H1 (cell line): ENCODE data around the gene WNK3. TPM values are rescaled to one million over a fixed set of nuclear protein-coding genes. Genes with fewer than 3 reads are reported as not detected.

Experiments
- CTCF ChIA-PET: fragments of 300-600 bp; sonication (Branson Sonifier 250); formaldehyde crosslinking; loops from one replicate; lab custom pipeline; 2021; ENCODE audit not compliant: partially characterized antibody; lab: Charles Lee
- POLR2A ChIA-PET: fragments of 300-600 bp; sonication (Branson Sonifier 250); formaldehyde crosslinking; loops from one replicate; lab custom pipeline; 2021; ENCODE audit warnings: inconsistent platforms; ENCODE audit not compliant: partially characterized antibody; lab: Charles Lee
- DNase-seq, 2 experiments: peaks; one replicate each; pipeline versions ENCODE4 v3.0.0 to v3.0.0-alpha.2; 2010 to 2022; ENCODE audit warnings: low spot score in 2 of 2, low read depth in 1 of 2, mixed read lengths in 1 of 2
- FAIRE-seq: peaks from 2 replicates; lab custom pipeline; 2011; peaks lifted over from hg19 to GRCh38; lab: Jason Lieb, UNC
- H2AFZ ChIP-seq: 2 replicates; pipeline ENCODE4 v1.8.1; 2012; ENCODE audit warnings: low read length, inconsistent platforms
- H2AK5ac ChIP-seq: 2 replicates; pipeline ENCODE4 v1.6.1; 2013; ENCODE audit warnings: low read depth, low read length
- H2BK120ac ChIP-seq: replicated peaks from 2 replicates; pipeline ENCODE3; 2013; ENCODE audit warnings: low read depth, low read length, inconsistent platforms
- H2BK12ac ChIP-seq: 2 replicates; pipeline ENCODE4 v1.6.1; 2013; ENCODE audit warnings: low read depth, low read length
- H2BK15ac ChIP-seq: 2 replicates; pipeline ENCODE4 v1.6.1; 2013; ENCODE audit warnings: low read length
- H2BK20ac ChIP-seq: 2 replicates; pipeline ENCODE4 v1.6.1; 2013; ENCODE audit warnings: low read length
- H2BK5ac ChIP-seq: 2 replicates; pipeline ENCODE4 v1.6.1; 2013; ENCODE audit warnings: low read depth, low read length
- H3K14ac ChIP-seq: 2 replicates; pipeline ENCODE4 v1.6.1; 2013; ENCODE audit warnings: inconsistent platforms; ENCODE audit not compliant: insufficient read length
- H3K18ac ChIP-seq: 2 replicates; pipeline ENCODE4 v1.6.1; 2013; ENCODE audit warnings: low read length; ENCODE audit errors: extremely low read depth
- H3K23ac ChIP-seq: 2 replicates; pipeline ENCODE4 v1.6.1; 2013; ENCODE audit warnings: inconsistent platforms; ENCODE audit not compliant: insufficient read length
- H3K23me2 ChIP-seq: 2 replicates; pipeline ENCODE4 v1.6.1; 2013; ENCODE audit warnings: low read depth, low read length
- H3K27ac ChIP-seq: 2 replicates; pipeline ENCODE4 v1.6.1; 2011; ENCODE audit warnings: low read depth, low read length, inconsistent platforms
- H3K27me3 ChIP-seq, 4 experiments: replicated peaks in 1 of 4; 1 replicate in 1 of 4; 2 replicates in 3 of 4; pipeline versions ENCODE4 v1.6.1 to v1.8.1; 2011 to 2013; ENCODE audit warnings: low read length in 3 of 4, mild to moderate bottlenecking in 3 of 4, inconsistent platforms in 2 of 4, mixed read lengths in 2 of 4, moderate library complexity in 1 of 4; ENCODE audit not compliant: control insufficient read depth in 3 of 4, insufficient read depth in 3 of 4; ENCODE audit errors: extremely low read depth in 1 of 4
- H3K36me3 ChIP-seq, 4 experiments: 2 replicates each; pipeline versions ENCODE4 v1.6.1 to v1.8.1; 2011 to 2013; ENCODE audit warnings: mild to moderate bottlenecking in 4 of 4, low read length in 3 of 4, moderate library complexity in 2 of 4, control low read depth in 1 of 4, inconsistent platforms in 1 of 4; ENCODE audit not compliant: insufficient read depth in 4 of 4, control insufficient read depth in 2 of 4
- H3K4ac ChIP-seq: replicated peaks from 2 replicates; pipeline ENCODE3; 2013; ENCODE audit warnings: low read length, low read depth, mixed read lengths, inconsistent platforms; ENCODE audit not compliant: insufficient read length
- H3K4me1 ChIP-seq, 4 experiments: replicated peaks in 1 of 4; 1 replicate in 1 of 4; 2 replicates in 3 of 4; pipeline versions ENCODE4 v1.6.1 to v1.8.1; 2011 to 2013; ENCODE audit warnings: low read length in 3 of 4, inconsistent platforms in 2 of 4, mixed read lengths in 1 of 4; ENCODE audit not compliant: insufficient read depth in 4 of 4, control insufficient read depth in 3 of 4
- H3K4me2 ChIP-seq, 2 experiments: 2 replicates each; pipeline versions ENCODE4 v1.6.1 to v1.8.1; 2011 to 2013; ENCODE audit warnings: low read depth in 2 of 2, low read length in 2 of 2, control low read depth in 1 of 2, inconsistent platforms in 1 of 2, mild to moderate bottlenecking in 1 of 2; ENCODE audit not compliant: insufficient read depth in 1 of 2
- H3K4me3 ChIP-seq, 4 experiments: fragments of 200-600, 300-600 bp in 1 of 4; sonication (generic), shearing (Covaris generic), sonication (Bioruptor Twin) in 1 of 4; 2 replicates each; pipeline versions ENCODE4 v1.5.1 to v1.8.1; 2011 to 2016; ENCODE audit warnings: low read length in 4 of 4, low read depth in 3 of 4, control low read depth in 2 of 4, inconsistent platforms in 2 of 4, mild to moderate bottlenecking in 2 of 4, mixed read lengths in 1 of 4, moderate library complexity in 1 of 4; ENCODE audit not compliant: insufficient read depth in 2 of 4; ENCODE audit errors: extremely low read depth in 1 of 4
- H3K56ac ChIP-seq: replicated peaks from 2 replicates; pipeline ENCODE3; 2013; ENCODE audit warnings: low read depth, mild to moderate bottlenecking, mixed read lengths, low read length, inconsistent platforms; ENCODE audit not compliant: insufficient read length
- H3K79me1 ChIP-seq: 2 replicates; pipeline ENCODE4 v1.6.1; 2013; ENCODE audit warnings: low read depth, low read length, control low read depth
- H3K79me2 ChIP-seq, 2 experiments: 2 replicates each; pipeline versions ENCODE4 v1.6.1 to v1.8.1; 2012 to 2013; ENCODE audit warnings: low read length in 2 of 2, mild to moderate bottlenecking in 2 of 2, inconsistent platforms in 1 of 2; ENCODE audit not compliant: insufficient read depth in 2 of 2, control insufficient read depth in 1 of 2
- H3K9ac ChIP-seq, 4 experiments: replicated peaks in 1 of 4; 1 replicate in 1 of 4; 2 replicates in 3 of 4; pipeline versions ENCODE4 v1.6.1 to v1.8.1; 2011 to 2013; ENCODE audit warnings: low read depth in 3 of 4, low read length in 3 of 4, control low read depth in 2 of 4, mild to moderate bottlenecking in 2 of 4, moderate library complexity in 2 of 4, inconsistent platforms in 1 of 4; ENCODE audit errors: extremely low read depth in 1 of 4
- H3K9me3 ChIP-seq, 2 experiments: 2 replicates each; pipeline versions ENCODE4 v1.6.1 to v1.8.1; 2012 to 2013; ENCODE audit warnings: mild to moderate bottlenecking in 2 of 2, moderate library complexity in 2 of 2, control low read depth in 1 of 2, inconsistent platforms in 1 of 2, low read depth in 1 of 2, low read length in 1 of 2, mixed read lengths in 1 of 2; ENCODE audit not compliant: insufficient read depth in 2 of 2
- H4K20me1 ChIP-seq, 2 experiments: replicated peaks in 1 of 2; 2 replicates each; pipeline versions ENCODE3 to v1.8.1; 2011 to 2013; ENCODE audit warnings: inconsistent platforms in 2 of 2, low read length in 2 of 2, mild to moderate bottlenecking in 1 of 2; ENCODE audit not compliant: insufficient read depth in 2 of 2, control insufficient read depth in 1 of 2
- H4K5ac ChIP-seq: 2 replicates; pipeline ENCODE4 v1.6.1; 2013; ENCODE audit warnings: low read length, low read depth, mixed read lengths, inconsistent platforms; ENCODE audit not compliant: insufficient read length
- H4K8ac ChIP-seq: 2 replicates; pipeline ENCODE4 v1.8.0; 2013; ENCODE audit warnings: mild to moderate bottlenecking, moderate library complexity, low read length, inconsistent platforms; ENCODE audit not compliant: insufficient read depth; ENCODE audit errors: extremely low read depth
- H4K91ac ChIP-seq: replicated peaks from 2 replicates; pipeline ENCODE3; 2013; ENCODE audit warnings: low read length, mixed read lengths, inconsistent platforms; ENCODE audit not compliant: insufficient read length
- ASH2L ChIP-seq: fragments of 200-600, 300-600 bp; sonication (generic); IDR thresholded peaks from one replicate; pipeline ENCODE4 v1.7.1; 2017; ENCODE audit warnings: low read length
- BCL11A ChIP-seq, 2 experiments: IDR thresholded peaks; one replicate each; pipeline ENCODE4 v1.6.1; 2011; ENCODE audit warnings: low read depth in 2 of 2, low read length in 2 of 2, mild to moderate bottlenecking in 2 of 2
- CBX8 ChIP-seq: fragments of 300-800, 300-1000 bp; sonication (generic); IDR thresholded peaks from 2 replicates; pipeline ENCODE4 v1.7.1; 2016; ENCODE audit warnings: low read depth, low read length, borderline replicate concordance
- CHD2 ChIP-seq: IDR thresholded peaks from 2 replicates; pipeline ENCODE4 v1.6.1; 2012; ENCODE audit warnings: low read length, improper control_type of control experiment
- HDAC6 ChIP-seq: IDR thresholded peaks from one replicate; pipeline ENCODE4 v1.7.1; 2012; ENCODE audit warnings: low read depth, mild to moderate bottlenecking, inconsistent platforms, low read length, moderate library complexity
- RBBP5 ChIP-seq: IDR thresholded peaks from 2 replicates; pipeline ENCODE4 v1.7.1; 2012; ENCODE audit warnings: low read depth, mild to moderate bottlenecking, inconsistent platforms, low read length, moderate library complexity, borderline replicate concordance
- SAP30 ChIP-seq: fragments of 300-600 bp; sonication (generic); IDR thresholded peaks from 2 replicates; pipeline ENCODE4 v1.7.1; 2012; ENCODE audit warnings: low read length, moderate library complexity, mild to moderate bottlenecking, inconsistent platforms; ENCODE audit not compliant: insufficient read depth, insufficient replicate concordance
- SRF ChIP-seq: IDR thresholded peaks from 2 replicates; pipeline ENCODE4 v1.6.1; 2011; ENCODE audit warnings: mild to moderate bottlenecking, low read depth, low read length, moderate library complexity
- TEAD4 ChIP-seq: IDR thresholded peaks from 2 replicates; pipeline ENCODE4 v1.6.1; 2012; ENCODE audit warnings: low read depth, low read length, inconsistent platforms, mixed read lengths
- WGBS, 2 experiments: shearing (Covaris generic) in 1 of 2; methylation state at CpG; one replicate each; pipeline versions ENCODE4 v1.1.6 to v1.1.7; 2013 to 2015; ENCODE audit warnings: low lambda C conversion rate in 2 of 2, mixed read lengths in 2 of 2, inconsistent platforms in 1 of 2, low coverage in 1 of 2, missing lambda C conversion rate in 1 of 2; ENCODE audit not compliant: insufficient replicate concordance in 2 of 2, insufficient coverage in 1 of 2, insufficient read length in 1 of 2; ENCODE audit errors: extremely low coverage in 1 of 2, missing lambda C conversion rate in 1 of 2; 5-methylcytosine and 5-hydroxymethylcytosine counted together
- polyA plus RNA-seq, 7 experiments: library from polyadenylated mRNA; depleted of rRNA in 3 of 7; stranded (reverse) in 5 of 7; unstranded in 2 of 7; fragments of >200 nt in 5 of 7; fragments of 200-250 nt in 2 of 7; gene quantifications; 1 replicate in 5 of 7; 2 replicates in 1 of 7; 4 replicates in 1 of 7; pipeline versions ENCODE4 v1.2.1 to v1.2.3, GENCODE V29; 2011 to 2013; ENCODE audit warnings: missing spikeins in 2 of 7, mixed read lengths in 2 of 7
- total RNA-seq: library from RNA; stranded (reverse); fragmentation: NEBNext Ultra II Directional; extraction: Animal tissue kit (Norgen Biotek cat#: 25700); gene quantifications from 2 replicates; pipeline ENCODE4 v1.2.1, GENCODE V29; 2021
- TF ChIP-seq, protein P1 (sequence below), 3 experiments: IDR thresholded peaks; 1 replicate in 2 of 3; 2 replicates in 1 of 3; pipeline versions ENCODE4 v1.5.1 to v1.6.1; 2011; ENCODE audit warnings: low read length in 3 of 3, mild to moderate bottlenecking in 3 of 3, inconsistent platforms in 2 of 3, low read depth in 1 of 3, moderate library complexity in 1 of 3; ENCODE audit not compliant: insufficient read depth in 1 of 3; ENCODE audit errors: control extremely low read depth in 1 of 3

Gene WNK3
- total and polyA plus RNA-seq, 2 of the 8 experiments (the other 6 are each of a cell fraction or from before 2014, with no cell fraction given): 5.5 to 37.5 TPM

DNA sequence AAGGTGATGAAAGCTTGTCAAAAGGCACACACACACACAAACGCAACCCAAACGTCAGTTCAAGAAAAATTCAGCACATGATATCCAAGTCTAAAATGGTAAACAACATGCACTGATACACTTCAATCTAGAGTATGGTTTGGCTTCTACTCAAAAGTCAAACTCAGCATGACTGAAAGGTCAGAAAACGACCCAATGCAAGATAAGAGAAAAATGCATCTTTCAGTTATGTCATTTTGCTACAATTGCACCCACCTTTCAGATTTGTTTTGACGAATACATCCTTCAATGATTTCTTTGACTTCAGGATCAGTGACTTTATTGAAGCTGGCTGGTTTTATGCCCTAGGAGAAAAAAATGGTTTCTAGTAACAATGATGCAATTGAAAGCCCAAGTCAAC, 56.3 kb downstream of the WNK3 start:
- Histone ChIP-seq H3K27ac (no peak overlapping the region), H3K4me2 (no peak overlapping the region), H2AFZ (no peak overlapping the region)

More for the DNA sequence above, 56.3 kb downstream of the WNK3 start:
- Histone ChIP-seq H3K79me2 (no peaks in the 10 kb centered on the region), H3K9ac (no peak overlapping the region), H3K14ac (no peak overlapping the region), H3K9me3 (no peaks in the 10 kb centered on the region), H2BK12ac (no peak overlapping the region), H3K23me2 (no peaks in the 10 kb centered on the region), H3K36me3 (peaks cover 0 to 5% (median 1%) of the 10 kb centered on the region in 4 experiments; a peak in 3 of 8 replicates), H3K4me1 (no peaks in the 10 kb centered on the region), H3K27me3 (no peaks in the 10 kb centered on the region), H2BK120ac (no peak overlapping the region), H3K4me3 (no peak overlapping the region), H4K5ac (no peak overlapping the region), H2BK20ac (no peak overlapping the region), H2AK5ac (no peak overlapping the region), H4K8ac (no peak overlapping the region), H4K20me1 (no peaks in the 10 kb centered on the region), H3K4ac (no peak overlapping the region), H2BK15ac (no peak overlapping the region), H2BK5ac (no peak overlapping the region), H3K56ac (no peak overlapping the region), H3K23ac (no peak overlapping the region), H4K91ac (no peak overlapping the region), H3K18ac (no peak overlapping the region), H3K79me1 (no peaks in the 10 kb centered on the region)
- FAIRE-seq (no peak), DNase-seq (no peak)
- TF ChIP-seq BCL11A (IDR thresholded peaks at IDR 0.05; ENCODE audit: low read depth in 2 of 2, low read length in 2 of 2) (no peak), TEAD4 (no peak), CHD2 (no peak), SAP30 (no peak), HDAC6 (no peak), CBX8 (no peak), SRF (no peak), RBBP5 (no peak), ASH2L (no peak)
- TF ChIP-seq, protein P1, sequence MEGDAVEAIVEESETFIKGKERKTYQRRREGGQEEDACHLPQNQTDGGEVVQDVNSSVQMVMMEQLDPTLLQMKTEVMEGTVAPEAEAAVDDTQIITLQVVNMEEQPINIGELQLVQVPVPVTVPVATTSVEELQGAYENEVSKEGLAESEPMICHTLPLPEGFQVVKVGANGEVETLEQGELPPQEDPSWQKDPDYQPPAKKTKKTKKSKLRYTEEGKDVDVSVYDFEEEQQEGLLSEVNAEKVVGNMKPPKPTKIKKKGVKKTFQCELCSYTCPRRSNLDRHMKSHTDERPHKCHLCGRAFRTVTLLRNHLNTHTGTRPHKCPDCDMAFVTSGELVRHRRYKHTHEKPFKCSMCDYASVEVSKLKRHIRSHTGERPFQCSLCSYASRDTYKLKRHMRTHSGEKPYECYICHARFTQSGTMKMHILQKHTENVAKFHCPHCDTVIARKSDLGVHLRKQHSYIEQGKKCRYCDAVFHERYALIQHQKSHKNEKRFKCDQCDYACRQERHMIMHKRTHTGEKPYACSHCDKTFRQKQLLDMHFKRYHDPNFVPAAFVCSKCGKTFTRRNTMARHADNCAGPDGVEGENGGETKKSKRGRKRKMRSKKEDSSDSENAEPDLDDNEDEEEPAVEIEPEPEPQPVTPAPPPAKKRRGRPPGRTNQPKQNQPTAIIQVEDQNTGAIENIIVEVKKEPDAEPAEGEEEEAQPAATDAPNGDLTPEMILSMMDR (IDR thresholded peaks at IDR 0.05; ENCODE audit: control extremely low read depth in 1 of 3, insufficient read depth in 1 of 3, low read depth in 1 of 3, low read length in 3 of 3): no peak
- WGBS, 2 experiments: 88% methylated on average over 4 of the region's 4 CpGs; no CpG with 5 or more reads in 1 of the 2 experiments
- CTCF ChIA-PET: no interaction called here
- POLR2A ChIA-PET: no interaction called here
